Myometrial cell (primary cell): Measurements from ENCODE around the gene NKX2-3. TPM values are rescaled to one million over a fixed set of nuclear protein-coding genes. Genes with fewer than 3 reads are reported as not detected.

ENCODE experiments used
- total RNA-seq: library from RNA; depleted of rRNA; stranded (reverse); fragments of >200 nt; gene quantifications from 2 replicates; pipeline ENCODE4 v1.2.3, GENCODE V29; 2015

NKX2-3 gene
- total RNA-seq: not detected in 2 replicates

GRCh38 chr10:99532687-99533495, at the start of gene NKX2-3:
NKX2-3 (plus strand) TSS chr10:99532942; CDS start chr10:99533132, 190 bp downstream.

Other genes with a start within 250 kb of the NKX2-3 start
- gene CNNM1, start 203.6 kb upstream of the NKX2-3 start, total RNA-seq: not detected in 2 replicates
- gene GOT1, start 102.3 kb upstream of the NKX2-3 start, total RNA-seq: 65.2 and 77.4 TPM in 2 replicates
- 8.2 and 11.5 TPM in 2 replicates for gene SLC25A28, start 87.5 kb downstream of the NKX2-3 start, total RNA-seq
- gene ENTPD7, start 126.6 kb downstream of the NKX2-3 start, total RNA-seq: 14.1 and 18.1 TPM in 2 replicates
- gene COX15, start 199.2 kb downstream of the NKX2-3 start, total RNA-seq: 25.1 and 34.2 TPM in 2 replicates
- gene CUTC, start 199.3 kb downstream of the NKX2-3 start, total RNA-seq: 13.3 and 22.7 TPM in 2 replicates
- gene ABCC2, start 249.7 kb downstream of the NKX2-3 start, total RNA-seq: under 0.01 TPM in 2 replicates